Measurements from ENCODE around the gene INIP. TPM values are rescaled to one million over a fixed set of nuclear protein-coding genes. Genes with fewer than 3 reads are reported as not detected.
"Not testable (repeated sequence)": the region's sequence is repeated elsewhere in the genome, so short reads cannot be mapped to it uniquely, and the experiment has no call there.

The INIP gene
- total RNA-seq, 1 experiment from 2014 or later: 46.3 TPM

DNA sequence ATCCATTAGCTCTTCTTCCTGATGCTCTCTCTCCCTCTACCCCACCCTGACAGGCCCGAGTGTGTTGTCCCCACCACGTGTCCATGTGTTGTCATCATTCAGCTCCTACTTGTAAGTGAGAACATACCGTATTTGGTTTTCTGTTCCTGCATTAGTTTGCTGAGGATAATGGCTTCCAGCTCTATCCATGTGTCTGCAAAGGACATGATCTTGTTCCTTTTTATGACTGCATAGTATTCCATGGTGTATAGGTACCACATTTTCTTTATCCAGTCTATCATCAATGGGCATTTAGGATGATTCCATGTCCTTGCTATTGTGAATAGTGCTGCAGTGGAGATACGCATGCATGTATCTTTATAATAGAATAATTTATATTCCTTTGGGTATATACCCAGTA is 44.7 kb downstream of the INIP start:
- not testable (repeated sequence) for DNase-seq (ENCODE audit: low spot score)

DNA sequence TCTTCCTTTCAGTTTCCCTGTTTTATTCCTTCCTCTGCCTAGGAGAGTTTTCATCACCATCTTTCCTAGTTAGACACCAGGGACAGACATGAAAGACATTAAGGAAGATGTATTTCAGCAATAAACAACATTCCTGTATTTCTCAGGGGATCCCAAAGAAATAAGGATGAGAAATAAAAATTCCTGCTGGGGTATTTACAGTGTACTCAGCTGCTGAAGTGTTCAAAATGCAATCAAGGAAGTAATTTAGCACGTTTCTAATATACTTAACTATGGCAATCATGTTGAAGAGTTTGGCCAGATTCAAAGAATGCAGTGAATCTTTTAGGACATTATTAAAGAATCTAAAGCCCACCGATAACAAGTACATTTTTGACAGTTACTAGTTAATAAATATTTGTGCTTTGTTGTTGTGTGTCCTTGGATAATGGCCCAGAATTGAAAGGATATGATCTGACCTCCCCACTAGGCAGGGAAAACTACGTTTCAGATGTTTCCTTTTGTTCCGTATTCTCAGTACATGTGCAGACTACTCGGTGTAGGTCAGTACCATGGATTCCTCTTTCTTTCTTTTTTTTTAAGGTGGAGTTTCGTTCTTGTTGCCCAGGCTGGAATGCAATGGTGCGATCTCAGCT is 46.8 kb downstream of the INIP start:
- no peak for DNase-seq (ENCODE audit: low spot score)

DNA sequence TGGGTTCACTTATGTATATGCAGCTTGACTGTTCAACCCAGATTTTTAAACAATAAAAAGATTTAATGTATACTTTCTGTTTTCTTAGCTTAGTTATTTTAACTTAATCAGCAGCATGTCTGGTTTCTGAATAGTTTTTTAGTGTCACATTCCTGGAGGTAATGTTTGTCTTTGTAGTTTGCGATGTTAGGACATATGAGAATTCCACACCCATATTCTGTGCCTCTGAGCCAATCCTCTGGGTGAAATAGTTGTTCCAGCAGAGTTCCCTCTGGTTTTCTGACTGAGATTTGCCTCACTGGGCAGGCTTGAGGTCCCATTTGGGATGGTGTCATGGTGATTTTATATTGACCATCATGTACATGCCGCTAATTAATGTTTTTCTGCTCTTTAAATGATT is 48.6 kb downstream of the INIP start:
- DNase-seq (ENCODE audit: low spot score): no peak

DNA sequence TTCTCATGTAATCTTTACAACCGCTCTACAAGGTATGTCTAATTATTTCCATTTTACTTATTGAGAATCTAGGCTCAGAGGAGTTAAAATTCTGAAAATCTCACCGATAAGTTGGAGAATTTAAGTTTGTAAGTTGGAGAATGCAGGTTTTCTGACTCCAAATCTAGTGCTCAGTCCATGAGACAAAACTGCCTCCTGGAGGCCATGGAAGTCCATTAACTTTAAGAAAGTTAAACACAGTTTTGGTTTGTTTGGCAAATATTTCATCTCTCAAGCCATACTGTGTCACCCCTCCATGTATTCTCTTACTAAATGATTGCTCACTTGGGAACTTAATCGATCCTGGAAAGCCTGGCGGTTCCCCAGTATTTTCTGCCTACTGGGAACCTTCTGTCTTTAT is 52.6 kb downstream of the INIP start:
- no peak for DNase-seq (ENCODE audit: low spot score)

DNA sequence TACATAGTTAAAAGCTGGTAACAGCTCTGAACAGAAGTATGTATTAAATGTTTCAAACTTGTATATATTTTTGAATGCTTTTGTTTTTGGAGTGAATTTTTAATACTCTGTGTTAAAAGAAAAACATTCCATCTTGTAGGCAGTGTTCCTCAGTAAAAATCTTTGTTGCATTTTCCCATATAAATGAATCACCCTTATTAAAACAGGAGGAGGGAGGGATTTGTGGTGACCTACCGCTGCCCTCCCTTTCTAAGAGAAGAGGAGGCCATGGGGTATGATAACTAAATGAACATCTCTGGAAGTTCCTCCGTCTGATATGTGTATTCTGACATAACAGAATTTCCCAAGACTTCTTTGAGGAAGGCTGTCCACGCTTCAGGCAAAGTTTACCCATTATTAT is 53.4 kb downstream of the INIP start:
- DNase-seq (ENCODE audit: low spot score): no peak

DNA sequence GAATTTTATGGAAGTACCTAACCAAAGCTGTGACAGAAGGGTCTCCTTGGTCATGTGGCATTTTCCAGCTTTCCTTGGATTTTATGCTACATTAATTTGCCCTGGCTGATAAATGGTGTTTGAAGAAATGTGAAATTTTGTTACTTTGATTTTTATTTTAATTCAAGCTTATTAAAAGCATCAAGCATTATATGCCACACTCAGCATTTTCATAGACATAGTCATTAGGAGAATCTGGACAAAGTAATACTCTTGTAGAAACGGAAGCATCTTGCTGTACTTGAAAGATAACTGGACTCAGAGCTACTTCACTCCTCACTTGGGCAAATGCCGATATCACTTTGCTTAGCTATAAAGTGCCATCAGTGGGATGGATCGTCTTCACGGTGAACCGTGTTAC is 54.2 kb downstream of the INIP start:
- DNase-seq (ENCODE audit: low spot score): no peak

DNA sequence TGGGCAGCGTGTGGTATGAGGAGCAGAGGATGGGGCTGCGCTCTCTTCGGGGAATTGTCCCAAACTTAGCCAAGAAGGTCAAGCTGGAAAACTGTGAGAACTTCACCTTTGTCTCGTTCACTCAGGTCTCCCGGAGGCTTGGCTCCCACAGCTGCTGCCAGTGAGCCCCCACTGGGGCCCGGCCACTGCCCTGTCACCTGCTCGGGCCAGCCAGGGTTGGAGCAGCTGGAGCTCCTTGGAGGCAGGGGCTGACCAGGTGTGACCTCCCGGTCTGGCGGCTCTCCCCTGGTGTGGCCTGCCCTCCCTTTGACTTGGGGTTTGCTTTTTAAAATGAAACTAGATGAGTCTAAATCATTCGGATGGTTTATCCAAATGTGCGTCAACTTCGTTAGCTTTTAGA is 58.0 kb downstream of the INIP start:
- DNase-seq (ENCODE audit: low spot score): no peak

DNA sequence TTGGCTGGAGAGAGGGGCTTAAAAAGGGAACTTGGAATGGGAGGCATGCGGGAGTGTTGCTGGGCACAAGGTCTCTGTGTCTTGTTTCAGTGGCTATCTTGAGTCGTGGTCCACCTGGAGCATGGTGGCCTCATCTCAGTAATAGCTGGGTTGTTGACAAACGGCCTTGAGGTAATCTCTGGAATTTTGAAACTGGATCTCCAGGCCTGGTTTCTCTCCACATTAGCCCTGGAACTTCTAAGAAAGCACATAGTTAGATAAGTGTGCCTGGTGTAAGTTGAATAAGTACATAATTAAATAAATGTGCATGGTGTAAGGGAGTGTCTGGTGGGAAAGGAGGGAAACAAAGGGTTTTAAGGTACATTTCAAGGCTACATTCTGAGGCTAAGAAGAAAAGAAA is 62.2 kb downstream of the INIP start:
- DNase-seq (ENCODE audit: low spot score): no peak

DNA sequence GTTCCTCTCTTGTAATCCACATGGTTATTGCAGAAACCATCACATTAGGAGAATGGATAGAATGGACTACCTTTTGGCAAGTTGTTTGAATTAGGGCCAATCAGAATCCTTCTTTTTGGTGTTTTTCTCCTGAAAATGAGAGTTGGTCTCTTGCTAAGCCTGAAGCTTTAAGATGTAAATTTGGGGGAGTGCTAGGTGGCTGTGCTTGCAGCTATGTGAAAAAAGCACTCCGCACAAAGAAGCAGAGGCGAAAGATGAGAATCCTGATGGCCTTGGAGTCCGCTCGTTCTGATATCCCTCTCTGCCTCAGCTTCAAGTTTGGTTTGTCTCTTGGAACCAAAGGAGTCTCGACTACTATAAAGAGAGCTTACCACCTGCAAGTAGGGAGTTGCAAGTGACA is 63.6 kb downstream of the INIP start:
- no peak for DNase-seq (ENCODE audit: low spot score)

DNA sequence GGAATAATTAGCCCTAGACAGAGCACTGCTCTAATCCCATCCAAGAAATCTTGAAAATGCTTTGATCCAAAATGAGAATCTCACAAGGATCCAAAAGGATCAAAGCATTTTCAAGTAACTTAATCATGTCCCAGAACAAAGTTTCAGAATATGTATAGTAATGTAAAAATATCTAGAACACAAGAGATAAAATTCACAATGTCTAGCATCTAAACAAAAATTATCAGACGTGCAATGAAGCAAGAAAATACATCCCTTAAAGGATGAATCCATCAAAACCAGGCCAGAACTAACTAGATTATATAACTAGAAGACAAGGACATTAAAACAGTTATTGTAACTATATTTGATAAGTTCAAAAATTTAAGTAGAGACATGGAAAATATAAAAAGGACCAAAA is 69.3 kb downstream of the INIP start:
- DNase-seq (ENCODE audit: low spot score): no peak

DNA sequence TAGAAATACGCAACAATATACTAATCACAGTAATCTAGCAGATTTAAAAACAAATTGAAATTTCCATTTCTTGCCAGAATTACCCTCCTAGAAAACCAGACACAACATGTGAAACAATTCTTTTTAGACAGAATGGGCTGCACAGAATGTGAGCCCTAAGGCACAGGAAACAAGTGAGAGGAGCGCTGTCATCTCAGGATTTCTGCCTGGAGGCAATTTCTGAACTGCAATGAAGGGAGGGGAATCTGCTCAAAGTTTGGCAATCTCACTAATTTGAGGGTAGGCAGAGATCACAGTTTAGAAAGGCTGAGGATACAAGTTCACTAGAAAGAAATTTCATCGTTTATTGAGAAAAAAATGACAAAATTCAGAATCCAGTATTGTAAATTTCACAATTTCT is 70.3 kb downstream of the INIP start:
- DNase-seq (ENCODE audit: low spot score): no peak

DNA sequence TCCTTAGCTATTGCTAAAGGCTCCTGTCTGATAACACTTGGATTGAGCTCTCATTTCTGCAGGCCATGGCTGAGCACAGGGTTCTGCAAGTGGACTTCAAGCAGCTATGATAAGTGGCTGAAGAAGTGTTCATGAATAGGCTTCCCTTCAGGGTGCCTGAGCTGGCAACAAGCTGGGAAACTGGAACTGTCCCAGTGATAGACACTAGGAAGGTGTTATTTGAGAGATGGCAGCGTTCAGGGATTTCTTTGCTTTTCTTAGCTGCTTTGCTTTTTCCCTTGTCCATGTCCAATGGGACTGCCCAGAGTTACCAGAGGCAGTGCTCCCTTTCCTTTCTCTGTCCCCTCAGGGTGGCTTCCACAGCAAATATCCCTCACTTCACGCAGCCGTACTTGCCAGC is 75.8 kb downstream of the INIP start:
- DNase-seq (ENCODE audit: low spot score): no peak

DNA sequence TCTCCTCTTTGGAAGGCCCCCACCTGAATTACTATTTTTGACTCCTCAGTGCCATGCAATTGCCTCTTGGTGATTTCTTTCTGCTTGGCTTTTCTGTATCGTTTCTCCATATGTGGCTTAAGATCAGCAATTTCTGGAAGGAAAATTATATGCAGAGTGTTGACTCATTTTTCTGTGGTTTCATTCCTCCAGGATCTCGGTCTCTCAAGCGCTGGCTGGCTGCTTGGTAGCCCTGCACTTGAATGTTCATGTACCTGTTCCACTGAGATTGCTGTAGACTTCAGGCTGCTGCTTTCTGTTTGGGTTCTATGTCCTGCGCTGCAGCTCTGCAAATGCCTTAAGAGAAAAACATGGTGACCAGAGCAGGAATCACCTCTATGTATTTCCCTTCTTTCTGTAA is 77.6 kb downstream of the INIP start:
- no peak for DNase-seq (ENCODE audit: low spot score)

Other genes with a start within 250 kb of the INIP start
- gene KIAA1958, start 231.3 kb downstream of the INIP start, total RNA-seq (2014; rRNA removed; shearing (Covaris generic)): 0.98 and 1.2 TPM in 2 replicates
- gene SNX30, start 32.6 kb upstream of the INIP start, total RNA-seq (2014; rRNA removed; shearing (Covaris generic)): 10.8 and 11.8 TPM in 2 replicates
- not detected in 2 replicates for gene SLC46A2, start 172.8 kb upstream of the INIP start, total RNA-seq (2014; rRNA removed; shearing (Covaris generic))

All from A172 (cell line).